Hematopoietic multipotent progenitor cell treated with erythropoietin and hydrocortisone succinate and interleukin-3 and kit ligand, for 17 days (in vitro differentiated cells): Measurements from ENCODE around the gene SLC41A1.

ENCODE experiments used
- DNase-seq: peaks from one replicate; pipeline ENCODE4 v3.0.0-alpha.2; 2015; ENCODE audit warnings: low spot score

Gene SLC41A1

DNA sequence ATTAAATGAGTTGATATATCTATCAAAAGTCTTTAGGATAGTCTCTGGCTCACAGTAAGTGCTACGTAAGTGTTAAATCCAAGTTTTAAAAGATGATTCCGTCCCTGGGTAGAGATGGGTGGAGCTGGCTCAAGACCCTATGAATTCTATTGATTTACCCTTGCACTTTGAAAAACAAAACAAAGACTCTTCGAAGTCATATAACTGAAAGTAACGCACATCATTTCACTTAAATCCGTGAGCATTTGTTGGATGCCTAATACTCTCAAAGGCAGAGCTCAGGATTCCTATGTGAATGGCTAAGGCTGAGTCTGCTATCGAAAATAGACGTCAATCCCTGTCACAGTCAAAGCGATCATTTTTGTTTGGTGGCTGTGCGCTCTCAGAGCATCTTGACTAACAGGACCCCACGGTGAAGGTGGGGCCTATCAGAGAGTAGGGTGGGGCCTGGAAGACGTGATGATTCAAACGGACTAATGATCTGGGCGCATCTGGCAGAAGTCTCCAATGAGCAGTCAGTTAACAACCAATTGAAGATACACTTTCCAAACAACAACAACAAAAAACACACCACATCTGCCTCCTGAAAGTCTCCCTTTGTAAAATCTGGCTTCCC is 61.9 kb downstream of the SLC41A1 start:
- no peak for DNase-seq

DNA sequence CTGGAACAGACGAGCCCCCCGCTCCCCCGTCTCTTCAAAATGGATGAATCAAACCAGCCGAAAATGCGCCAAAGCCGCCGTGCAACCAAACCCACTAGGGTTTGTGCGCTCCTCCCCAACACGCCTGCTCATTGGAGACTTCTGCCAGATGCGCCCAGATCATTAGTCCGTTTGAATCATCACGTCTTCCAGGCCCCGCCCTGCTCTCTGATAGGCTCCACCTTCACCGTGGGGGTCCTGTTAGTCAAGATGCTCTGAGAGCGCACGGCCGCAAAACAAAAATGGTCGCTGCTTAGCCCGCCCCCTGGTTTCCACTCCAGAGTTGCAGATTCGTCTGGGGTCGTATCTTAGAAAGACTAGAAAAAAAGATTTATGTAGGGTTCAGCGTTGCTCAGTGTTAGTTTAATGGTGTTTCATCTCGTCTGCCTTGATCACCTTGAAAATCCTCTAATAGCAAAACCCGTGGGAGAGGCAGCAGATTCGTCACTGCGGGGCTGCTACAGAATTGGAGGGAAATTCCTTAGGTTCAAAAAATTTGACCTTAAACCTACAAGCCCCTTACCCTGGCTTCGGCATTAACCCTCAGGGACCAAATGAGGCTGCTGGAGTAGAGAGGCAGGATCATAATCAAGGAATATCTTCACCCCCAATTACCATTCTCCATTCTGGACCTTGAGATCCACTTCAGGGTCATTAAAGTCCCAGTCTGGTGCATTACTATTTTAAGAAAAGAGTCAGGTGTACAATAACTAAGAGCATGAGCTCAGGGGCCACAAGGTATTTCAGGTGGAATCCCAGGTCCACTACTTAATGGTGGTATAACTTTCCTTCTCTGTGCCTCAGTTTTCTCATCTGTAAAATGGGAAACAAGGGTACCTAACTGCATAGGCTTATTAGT is 62.6 kb downstream of the SLC41A1 start, which contains the start of gene NUCKS1:
TSS of gene NUCKS1 (minus strand) at position 45 of the 898 bp plus-strand sequence. CDS start 209 bp downstream, outside the sequence.
- DNase-seq: peak; percentile 82

DNA sequence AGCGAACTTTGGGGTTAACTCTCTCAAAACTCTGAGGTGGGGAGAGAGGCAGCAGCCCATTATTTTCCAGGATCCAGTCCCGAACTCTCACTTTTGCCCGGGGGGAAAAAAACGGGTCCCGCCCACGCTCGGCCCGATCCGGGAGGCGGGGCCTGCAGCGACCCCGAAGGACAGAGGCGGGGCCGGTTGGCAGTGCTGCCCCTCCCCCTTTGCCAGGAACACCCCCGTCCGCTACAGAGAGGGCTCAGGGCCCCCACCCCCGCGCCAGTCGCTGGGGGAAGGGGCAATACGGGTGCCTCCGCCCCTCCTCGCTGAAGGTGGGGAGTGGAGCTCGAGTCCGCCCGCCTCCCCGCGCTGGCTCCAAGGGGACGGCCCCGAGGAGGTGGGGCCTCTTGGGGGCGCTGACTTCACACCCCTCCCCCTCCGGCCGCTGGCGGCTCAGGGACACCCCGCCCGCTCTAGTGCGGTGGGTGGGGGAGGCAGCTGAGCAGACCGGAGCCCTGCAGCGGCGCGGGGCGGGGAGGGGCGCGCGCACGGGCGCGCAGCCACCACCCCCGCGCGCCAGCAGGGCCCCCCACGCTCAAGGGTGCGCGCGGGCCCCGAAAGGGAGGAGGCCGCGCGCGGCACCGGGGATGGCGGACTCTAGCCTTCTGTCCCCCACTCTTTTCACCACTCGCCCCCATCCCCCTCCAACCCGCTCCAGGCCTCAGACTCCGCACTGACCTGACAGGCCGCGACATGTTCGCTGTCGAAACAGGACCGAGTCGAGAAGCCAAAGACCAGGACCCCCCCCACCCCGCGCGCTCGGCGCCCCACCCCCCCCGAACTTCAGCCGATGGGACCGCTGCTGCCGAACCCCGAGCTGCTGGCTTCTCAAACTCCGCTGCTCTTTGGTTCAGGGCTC is 63.5 kb downstream of the SLC41A1 start:
- peak; percentile 89 for DNase-seq

DNA sequence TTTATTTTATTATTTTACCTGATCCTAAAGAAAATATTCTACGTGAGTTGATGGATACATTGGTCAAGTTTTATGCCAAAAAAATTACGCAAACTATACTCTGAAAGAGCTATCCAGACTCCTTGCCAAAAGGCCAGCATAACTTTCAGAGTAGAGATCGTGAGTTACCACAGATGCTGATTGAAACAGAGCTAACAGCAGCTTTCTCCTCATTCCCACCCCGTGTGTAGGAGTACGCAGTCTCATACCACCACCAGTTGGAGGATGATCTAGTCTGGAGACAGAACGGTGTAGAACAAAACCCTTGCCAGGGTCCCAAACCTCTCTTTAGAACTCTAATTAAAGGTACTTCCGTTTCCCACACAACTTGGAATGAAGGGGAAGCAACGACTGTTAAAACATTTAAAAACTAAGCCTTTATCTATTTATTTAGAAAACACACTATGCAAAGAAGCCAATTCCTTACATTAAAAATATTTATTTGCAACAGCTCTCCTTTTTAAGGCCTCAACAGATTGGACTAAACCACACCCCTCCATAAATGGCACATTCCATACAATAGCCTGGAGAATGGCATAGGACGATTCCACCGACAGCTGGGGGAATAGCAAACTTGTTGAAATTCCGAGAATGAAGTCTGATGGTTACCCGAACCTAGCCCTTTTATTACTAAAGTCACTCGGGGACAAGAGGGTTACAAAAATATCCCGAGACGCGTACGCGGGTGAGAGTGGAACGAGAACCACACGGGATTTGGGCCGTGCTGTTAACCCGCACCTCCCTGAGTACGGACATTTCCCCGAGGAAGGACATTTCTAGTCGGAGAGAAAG is 64.4 kb downstream of the SLC41A1 start:
- peak; percentile 74 for DNase-seq

DNA sequence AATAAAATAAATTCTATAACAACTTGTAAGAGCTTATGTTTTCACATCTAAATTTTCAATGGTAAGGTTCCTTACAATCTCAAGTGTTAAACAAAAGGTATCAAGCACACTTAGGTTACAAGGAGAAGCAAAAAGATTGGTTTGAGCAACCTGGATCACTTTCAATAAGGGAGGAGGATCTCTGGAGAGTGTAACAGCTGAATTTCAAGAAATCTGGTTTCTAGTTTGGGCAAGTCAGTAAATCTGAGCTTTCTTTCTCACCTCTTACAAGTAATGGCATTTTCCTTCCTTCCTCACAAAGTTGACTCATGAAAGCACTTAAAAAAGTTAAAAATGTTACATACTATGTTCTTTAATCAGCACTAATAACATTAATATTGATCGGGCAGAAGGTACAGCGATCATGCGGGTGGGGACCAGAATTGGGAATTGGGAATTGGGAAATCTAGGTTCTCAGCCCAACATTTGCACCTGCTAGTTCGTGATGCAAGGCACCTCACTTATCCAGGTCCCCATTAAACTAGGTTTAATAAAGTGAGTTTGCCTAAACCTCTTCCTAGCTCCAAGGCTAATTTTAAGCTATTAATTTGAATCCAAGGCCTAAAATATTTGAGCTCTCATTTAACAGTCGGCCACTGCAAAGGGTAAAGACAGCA is 66.1 kb downstream of the SLC41A1 start:
- no peak for DNase-seq

DNA sequence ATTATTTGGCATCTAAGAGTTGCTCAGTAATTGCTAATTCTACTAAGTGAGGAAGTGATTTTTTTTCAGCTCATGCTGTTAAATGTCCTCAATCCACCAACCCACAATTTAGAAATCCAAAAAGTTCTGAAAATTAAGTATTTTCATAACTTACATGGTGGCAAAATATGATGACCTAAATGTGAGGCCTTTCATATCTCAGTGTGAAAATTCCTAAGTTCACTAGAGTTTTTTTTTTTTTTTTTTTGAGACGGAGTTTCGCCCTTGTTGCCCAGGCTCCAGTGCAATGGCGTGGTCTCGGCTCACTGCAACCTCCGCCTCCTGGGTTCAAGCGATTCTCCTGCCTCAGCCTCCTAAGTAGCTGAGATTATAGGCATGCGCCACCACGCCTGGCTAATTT is 68.6 kb downstream of the SLC41A1 start:
- no peak for DNase-seq

DNA sequence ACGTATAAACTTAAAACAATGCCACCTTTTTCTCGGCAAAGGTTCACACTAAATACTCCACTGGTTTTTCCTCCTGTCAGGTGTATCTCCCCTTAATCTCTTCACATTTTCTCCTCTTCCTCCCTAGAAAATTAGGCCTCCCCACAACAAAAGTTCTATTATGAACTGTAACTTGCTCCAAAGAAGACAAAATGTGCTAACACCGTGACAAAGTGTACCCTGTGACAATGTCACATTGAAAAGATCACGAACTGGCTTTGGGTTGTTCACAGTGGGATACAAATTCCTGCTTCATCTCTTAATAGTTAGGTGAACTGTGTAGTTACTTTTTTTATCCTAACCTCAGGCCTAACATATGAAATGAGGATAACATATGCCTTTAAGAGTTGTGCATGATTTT is 69.0 kb downstream of the SLC41A1 start:
- DNase-seq: no peak

DNA sequence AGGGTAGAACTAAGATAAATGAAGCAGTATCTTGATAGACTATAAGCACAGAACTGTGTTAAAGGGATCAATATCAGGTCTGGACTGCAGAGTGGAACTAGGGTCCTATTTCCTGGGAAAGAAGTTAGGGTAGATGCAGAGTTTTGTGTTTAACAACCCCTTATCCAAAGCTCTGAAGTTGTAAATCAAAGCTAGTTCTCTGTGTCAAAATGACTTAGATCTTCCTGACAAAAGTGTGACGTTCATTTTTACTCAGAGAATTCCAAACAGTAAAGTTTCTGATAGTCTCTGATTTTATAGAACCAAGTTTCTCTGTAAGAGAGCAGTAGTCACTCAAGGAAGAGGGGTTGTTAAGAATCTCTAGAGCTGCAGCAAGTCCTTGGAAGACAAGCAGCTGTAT is 71.3 kb downstream of the SLC41A1 start:
- no peak for DNase-seq

DNA sequence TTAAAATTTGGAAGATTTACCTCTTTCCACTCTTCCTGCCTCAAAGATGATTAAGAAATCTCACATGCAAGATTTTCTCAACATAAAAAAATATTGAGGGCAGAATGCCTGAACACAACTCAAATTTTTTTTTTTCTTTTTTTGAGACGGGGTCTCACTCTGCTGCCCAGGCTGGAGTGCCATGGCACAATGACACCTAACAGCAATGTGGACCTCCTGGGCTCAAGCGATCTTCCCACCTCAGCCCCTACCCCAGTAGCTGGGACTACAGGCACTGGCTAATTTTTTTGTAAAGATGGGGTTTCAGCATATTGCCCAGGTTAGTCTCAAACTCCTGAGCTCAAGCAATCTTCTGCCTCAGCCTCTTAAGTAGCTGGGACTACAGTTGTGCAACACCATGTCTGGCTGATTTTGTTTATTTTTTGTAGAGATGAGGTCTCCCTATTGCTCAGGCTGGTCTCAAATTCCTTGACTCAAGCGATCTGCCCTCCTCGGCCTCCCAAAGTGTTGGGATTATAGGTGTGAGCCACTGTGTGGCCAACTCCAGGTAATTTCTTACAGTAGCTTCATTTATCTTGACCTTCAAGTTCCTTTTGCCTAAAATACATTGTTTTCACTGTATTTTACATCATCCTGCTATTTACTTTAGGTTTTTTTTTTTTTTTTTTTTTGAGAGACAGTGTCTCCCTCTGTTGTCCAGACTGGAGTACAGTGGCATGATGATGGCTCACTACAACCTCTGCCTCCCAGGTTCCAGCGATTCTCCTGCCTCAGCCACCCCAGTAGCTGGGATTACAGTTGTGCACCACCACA is 73.4 kb downstream of the SLC41A1 start:
- no peak for DNase-seq
